Kidney epithelial cell (primary cell): ENCODE results near the gene TNFRSF4. TPM values are rescaled to one million over a fixed set of nuclear protein-coding genes. Genes with fewer than 3 reads are reported as not detected.

Experiments used
- DNase-seq: peaks from one replicate; pipeline ENCODE4 v3.0.0-alpha.2; 2010; ENCODE audit warnings: low read depth
- H3K27me3 ChIP-seq: 2 replicates; pipeline ENCODE4 v1.6.0; 2011; ENCODE audit warnings: low read length; ENCODE audit not compliant: control insufficient read depth, insufficient read depth
- H3K36me3 ChIP-seq: 2 replicates; pipeline ENCODE4 v1.5.1; 2011; ENCODE audit warnings: low read length; ENCODE audit not compliant: control insufficient read depth, insufficient read depth
- H3K4me3 ChIP-seq: 2 replicates; pipeline ENCODE4 v1.5.1; 2011; ENCODE audit warnings: low read depth, mild to moderate bottlenecking, control low read depth, low read length
- CTCF ChIP-seq: IDR thresholded peaks from 2 replicates; pipeline ENCODE4 v1.5.1; 2011; ENCODE audit warnings: mild to moderate bottlenecking, moderate library complexity, low read length, control low read depth, inconsistent platforms; ENCODE audit not compliant: insufficient read depth, poor library complexity, severe bottlenecking
- total RNA-seq: library from RNA; depleted of rRNA; stranded (reverse); fragments of >200 nt; gene quantifications from 2 replicates; pipeline ENCODE4 v1.2.3, GENCODE V29; 2015

TNFRSF4 gene
- total RNA-seq, 1 donor from 2014 or later, result 0.25 TPM

GRCh38 chr1:1170215-1171091 is 43.5 kb downstream of the TNFRSF4 start:
- H3K4me3 ChIP-seq, result no peak overlapping the region
- no peak for DNase-seq
- peaks cover 1% of the 10 kb centered on the region for H3K36me3 ChIP-seq
- H3K27me3 ChIP-seq, result peaks cover 21% of the 10 kb centered on the region
- no peak for TF ChIP-seq CTCF

GRCh38 chr1:1169429-1170214 is 44.3 kb downstream of the TNFRSF4 start:
- no peak for DNase-seq
- Histone ChIP-seq H3K27me3 (peaks cover 17% of the 10 kb centered on the region), H3K4me3 (no peak overlapping the region), H3K36me3 (peaks cover 1% of the 10 kb centered on the region)
- no peak for TF ChIP-seq CTCF

- peaks cover 9% of the 10 kb centered on the region for H3K27me3 ChIP-seq
- DNase-seq, result no peak
- H3K36me3 ChIP-seq, result peaks cover 1% of the 10 kb centered on the region
- TF ChIP-seq CTCF, result no peak
- H3K4me3 ChIP-seq, result no peak overlapping the region
These were observed 45.2 kb downstream of the TNFRSF4 start for GRCh38 chr1:1168451-1169411.

GRCh38 chr1:1167841-1168450 is 46.0 kb downstream of the TNFRSF4 start:
- Histone ChIP-seq H3K4me3 (no peak overlapping the region), H3K27me3 (peaks cover under 1% of the 10 kb centered on the region), H3K36me3 (peaks cover 1% of the 10 kb centered on the region)
- TF ChIP-seq CTCF, result no peak
- no peak for DNase-seq

GRCh38 chr1:1167398-1167821 is 46.5 kb downstream of the TNFRSF4 start:
- no peaks in the 10 kb centered on the region for H3K27me3 ChIP-seq
- no peak for TF ChIP-seq CTCF
- DNase-seq, result no peak
- peaks cover 1% of the 10 kb centered on the region for H3K36me3 ChIP-seq
- H3K4me3 ChIP-seq, result no peak overlapping the region
